MCF 10A (cell line): Measurements from ENCODE around the gene CDK5RAP1. TPM values are rescaled to one million over a fixed set of nuclear protein-coding genes. Genes with fewer than 3 reads are reported as not detected.

ENCODE experiments used
- BruUV-seq: library from RNA; stranded (reverse); fragments of 400-500 nt; replicated peaks from 2 replicates; lab custom pipeline; 2021; lab: Mats Ljungman, UMichigan
- CTCF ChIA-PET: fragments of 300-600 bp; sonication (Branson Sonifier 250); formaldehyde crosslinking; extraction: SDS; loops from one replicate; lab custom pipeline; 2021; ENCODE audit warnings: antibody characterized with exemption, inconsistent platforms; lab: Yijun Ruan, JAX
- POLR2A ChIA-PET: fragments of 300-600, 350-650 bp; sonication (Branson Sonifier 250); formaldehyde crosslinking; extraction: SDS; loops from one replicate; lab custom pipeline; 2020; ENCODE audit warnings: antibody characterized with exemption, inconsistent platforms; lab: Yijun Ruan, JAX
- DNase-seq: peaks from one replicate; pipeline ENCODE4 v3.0.0-alpha.2; 2018; ENCODE audit not compliant: unreplicated experiment
- H3K27ac Mint-ChIP-seq: one replicate; pipeline ENCODE4 v1.8.0; 2022; ENCODE audit warnings: mild to moderate bottlenecking, low read depth, mixed read lengths; ENCODE audit not compliant: unreplicated experiment
- H3K27me3 Mint-ChIP-seq: one replicate; pipeline ENCODE4 v1.8.0; 2022; ENCODE audit warnings: mixed read lengths; ENCODE audit not compliant: insufficient read depth, unreplicated experiment
- H3K36me3 Mint-ChIP-seq: one replicate; pipeline ENCODE4 v1.8.0; 2022; ENCODE audit warnings: mild to moderate bottlenecking, moderate library complexity, mixed read lengths; ENCODE audit not compliant: insufficient read depth, unreplicated experiment
- H3K4me1 Mint-ChIP-seq: one replicate; pipeline ENCODE4 v1.8.0; 2022; ENCODE audit warnings: mixed read lengths; ENCODE audit not compliant: insufficient read depth, unreplicated experiment
- H3K4me3 Mint-ChIP-seq: one replicate; pipeline ENCODE4 v1.8.0; 2022; ENCODE audit warnings: mild to moderate bottlenecking, moderate library complexity, mixed read lengths; ENCODE audit not compliant: unreplicated experiment
- H3K9me3 Mint-ChIP-seq: one replicate; pipeline ENCODE4 v1.8.0; 2022; ENCODE audit warnings: mixed read lengths; ENCODE audit not compliant: unreplicated experiment
- CTCF ChIP-seq: fragments of 200-600 bp; IDR thresholded peaks from one replicate; pipeline ENCODE4 v1.8.0; 2022; ENCODE audit warnings: antibody characterized with exemption, mild to moderate bottlenecking; ENCODE audit not compliant: unreplicated experiment
- intact Hi-C: fragments of 100-400 bp; cut with micrococcal nuclease; formaldehyde crosslinking; loops from 2 replicates; pipeline ENCODE4 v1.14.1; 2022
- total RNA-seq: library from RNA; stranded (reverse); gene quantifications from 2 replicates; pipeline ENCODE4 v1.2.3, GENCODE V29; 2022

CDK5RAP1 gene
- total RNA-seq, 1 experiment from 2014 or later: 41.0 TPM

- BruUV-seq: no TSS peak
- Mint-ChIP-seq H3K27ac (no peak overlapping the region), H3K36me3 (peaks cover 5% of the 10 kb centered on the region), H3K4me3 (no peak overlapping the region), H3K4me1 (peaks cover 5% of the 10 kb centered on the region), H3K9me3 (no peaks in the 10 kb centered on the region), H3K27me3 (no peaks in the 10 kb centered on the region)
- DNase-seq: no peak
- intact Hi-C loops: no loop called here
- POLR2A ChIA-PET: interaction anchor here (0.6 kb wide), 1 partner anchor 146 kb away, joined by 3 read pairs; no protein-coding TSS in a partner anchor
- CTCF ChIA-PET: no interaction called here
- TF ChIP-seq CTCF: no peak
Measured at GRCh38 chr20:33408716-33409654, 7.7 kb upstream of the CDK5RAP1 start.

- ChIA-PET CTCF (interaction anchor here (0.6 kb wide), 2 partner anchors 405 to 734 kb away, joined by 3 read pairs; no protein-coding TSS in a partner anchor), POLR2A (interaction anchor here (0.6 to 1.4 kb wide), 2 partner anchors 23 to 147 kb away, joined by 3 read pairs; no protein-coding TSS in a partner anchor)
- Mint-ChIP-seq H3K27me3 (no peaks in the 10 kb centered on the region), H3K36me3 (peaks cover 5% of the 10 kb centered on the region), H3K27ac (no peak overlapping the region), H3K4me3 (no peak overlapping the region), H3K4me1 (peaks cover 10% of the 10 kb centered on the region), H3K9me3 (no peaks in the 10 kb centered on the region)
- no TSS peak for BruUV-seq
- intact Hi-C loops: no loop called here
- DNase-seq: no peak
- TF ChIP-seq CTCF: no peak
Measured at GRCh38 chr20:33408313-33408712, 7.0 kb upstream of the CDK5RAP1 start.

- ChIA-PET CTCF (interaction anchor here (0.6 kb wide), 2 partner anchors 405 to 733 kb away, joined by 3 read pairs; no protein-coding TSS in a partner anchor), POLR2A (interaction anchor here (1.4 kb wide), 1 partner anchor 24 kb away, joined by 3 read pairs; no protein-coding TSS in a partner anchor)
- no peak for TF ChIP-seq CTCF
- Mint-ChIP-seq H3K4me3 (no peak overlapping the region), H3K4me1 (peaks cover 10% of the 10 kb centered on the region), H3K27me3 (no peaks in the 10 kb centered on the region), H3K27ac (no peak overlapping the region), H3K36me3 (peaks cover 5% of the 10 kb centered on the region), H3K9me3 (no peaks in the 10 kb centered on the region)
- DNase-seq: no peak
- intact Hi-C loops: no loop called here
- BruUV-seq: no TSS peak
Measured at GRCh38 chr20:33407796-33408195, 6.5 kb upstream of the CDK5RAP1 start.

GRCh38 chr20:33407251-33407650, 5.9 kb upstream of the CDK5RAP1 start:
- CTCF ChIA-PET: interaction anchor here (0.6 kb wide), 1 partner anchor 259 kb away, joined by 3 read pairs; the partner anchor contains the start of gene ACTL10
- H3K27ac Mint-ChIP-seq: no peak overlapping the region
- intact Hi-C loops: no loop called here
- BruUV-seq: no TSS peak
- H3K4me3 Mint-ChIP-seq: no peak overlapping the region
- peaks cover 14% of the 10 kb centered on the region for H3K4me1 Mint-ChIP-seq
- no peak for TF ChIP-seq CTCF
- POLR2A ChIA-PET: interaction anchor here (1.4 kb wide), 1 partner anchor 24 kb away, joined by 3 read pairs; no protein-coding TSS in a partner anchor
- H3K36me3 Mint-ChIP-seq: peaks cover 5% of the 10 kb centered on the region
- no peaks in the 10 kb centered on the region for H3K9me3 Mint-ChIP-seq
- H3K27me3 Mint-ChIP-seq: no peaks in the 10 kb centered on the region
- DNase-seq: no peak
